Glutamatergic neuron (in vitro differentiated cells): ENCODE data around the gene TOP1. TPM values are rescaled to one million over a fixed set of nuclear protein-coding genes. Genes with fewer than 3 reads are reported as not detected.
"Not testable (repeated sequence)": the region's sequence is repeated elsewhere in the genome, so short reads cannot be mapped to it uniquely, and the experiment has no call there.

Experiments
- DNase-seq: peaks from one replicate; pipeline ENCODE4 v3.0.0; 2022
- H3K27ac Mint-ChIP-seq: one replicate; pipeline ENCODE4 v1.8.0; 2020; ENCODE audit warnings: mild to moderate bottlenecking, mixed read lengths, inconsistent platforms; ENCODE audit not compliant: unreplicated experiment
- H3K27me3 Mint-ChIP-seq: one replicate; pipeline ENCODE4 v1.8.0; 2020; ENCODE audit warnings: mild to moderate bottlenecking, moderate library complexity, mixed read lengths, inconsistent platforms; ENCODE audit not compliant: unreplicated experiment
- H3K36me3 Mint-ChIP-seq: one replicate; pipeline ENCODE4 v1.8.0; 2020; ENCODE audit warnings: mild to moderate bottlenecking, mixed read lengths, inconsistent platforms; ENCODE audit not compliant: unreplicated experiment
- H3K4me1 Mint-ChIP-seq: one replicate; pipeline ENCODE4 v1.8.0; 2020; ENCODE audit warnings: mild to moderate bottlenecking, low read depth, mixed read lengths, inconsistent platforms; ENCODE audit not compliant: unreplicated experiment
- H3K4me3 Mint-ChIP-seq: one replicate; pipeline ENCODE4 v1.8.0; 2020; ENCODE audit warnings: mild to moderate bottlenecking, mixed read lengths, inconsistent platforms; ENCODE audit not compliant: unreplicated experiment
- H3K9me3 Mint-ChIP-seq: one replicate; pipeline ENCODE4 v1.8.0; 2020; ENCODE audit warnings: mild to moderate bottlenecking, moderate library complexity, mixed read lengths, inconsistent platforms; ENCODE audit not compliant: unreplicated experiment
- total RNA-seq: library from RNA; stranded (reverse); fragmentation: NEBNext Ultra II Directional; extraction: Animal tissue kit (Norgen Biotek cat#: 25700); gene quantifications from one replicate; pipeline ENCODE4 v1.2.1, GENCODE V29; 2021; ENCODE audit not compliant: unreplicated experiment
- TF ChIP-seq, protein P1 (sequence below): fragments of 200-600 bp; sonication (generic); IDR thresholded peaks from one replicate; pipeline ENCODE4 v1.5.0; 2021; ENCODE audit not compliant: partially characterized antibody, unreplicated experiment

The TOP1 gene
- total RNA-seq, 1 donor from 2014 or later, result 68.7 TPM

- Mint-ChIP-seq H3K27me3 (no peaks in the 10 kb centered on the region), H3K4me1 (no peaks in the 10 kb centered on the region), H3K36me3 (peaks cover 8% of the 10 kb centered on the region), H3K9me3 (peaks cover 3% of the 10 kb centered on the region), H3K27ac (no peak overlapping the region), H3K4me3 (no peak overlapping the region)
- TF ChIP-seq, protein P1, sequence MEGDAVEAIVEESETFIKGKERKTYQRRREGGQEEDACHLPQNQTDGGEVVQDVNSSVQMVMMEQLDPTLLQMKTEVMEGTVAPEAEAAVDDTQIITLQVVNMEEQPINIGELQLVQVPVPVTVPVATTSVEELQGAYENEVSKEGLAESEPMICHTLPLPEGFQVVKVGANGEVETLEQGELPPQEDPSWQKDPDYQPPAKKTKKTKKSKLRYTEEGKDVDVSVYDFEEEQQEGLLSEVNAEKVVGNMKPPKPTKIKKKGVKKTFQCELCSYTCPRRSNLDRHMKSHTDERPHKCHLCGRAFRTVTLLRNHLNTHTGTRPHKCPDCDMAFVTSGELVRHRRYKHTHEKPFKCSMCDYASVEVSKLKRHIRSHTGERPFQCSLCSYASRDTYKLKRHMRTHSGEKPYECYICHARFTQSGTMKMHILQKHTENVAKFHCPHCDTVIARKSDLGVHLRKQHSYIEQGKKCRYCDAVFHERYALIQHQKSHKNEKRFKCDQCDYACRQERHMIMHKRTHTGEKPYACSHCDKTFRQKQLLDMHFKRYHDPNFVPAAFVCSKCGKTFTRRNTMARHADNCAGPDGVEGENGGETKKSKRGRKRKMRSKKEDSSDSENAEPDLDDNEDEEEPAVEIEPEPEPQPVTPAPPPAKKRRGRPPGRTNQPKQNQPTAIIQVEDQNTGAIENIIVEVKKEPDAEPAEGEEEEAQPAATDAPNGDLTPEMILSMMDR, result no peak
- no peak for DNase-seq
Observed at GRCh38 chr20:41003143-41003935, 25.3 kb upstream of the TOP1 start.

DNA sequence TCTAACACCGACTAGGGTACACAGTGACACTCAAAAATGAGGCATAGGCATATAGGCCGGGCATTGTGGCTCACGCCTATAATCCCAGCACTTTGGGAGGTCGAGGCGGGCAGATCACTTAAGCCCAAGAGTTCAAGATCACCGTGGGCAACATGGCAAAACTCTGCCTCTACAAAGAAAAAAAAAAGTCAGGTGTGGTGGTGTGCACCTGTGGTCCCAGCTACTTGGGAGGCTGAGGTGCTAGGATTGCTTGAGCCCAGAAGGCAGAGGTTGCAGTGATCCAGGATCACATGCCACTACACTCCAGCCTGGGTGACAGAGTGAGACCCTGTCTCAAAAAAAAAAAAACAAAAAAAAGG, 24.7 kb upstream of the TOP1 start:
- H3K9me3 Mint-ChIP-seq, H3K27ac Mint-ChIP-seq, H3K27me3 Mint-ChIP-seq, H3K4me1 Mint-ChIP-seq, DNase-seq, H3K4me3 Mint-ChIP-seq: not testable (repeated sequence)
- peaks cover 11% of the 10 kb centered on the region for H3K36me3 Mint-ChIP-seq

- Mint-ChIP-seq H3K36me3 (peaks cover 11% of the 10 kb centered on the region), H3K27ac (no peak overlapping the region), H3K4me3 (no peak overlapping the region), H3K27me3 (no peaks in the 10 kb centered on the region), H3K9me3 (peaks cover 3% of the 10 kb centered on the region), H3K4me1 (no peaks in the 10 kb centered on the region)
- TF ChIP-seq, protein P1, result no peak
- DNase-seq, result no peak
Observed at GRCh38 chr20:41004531-41005360, 23.9 kb upstream of the TOP1 start.

GRCh38 chr20:41005361-41005729, 23.3 kb upstream of the TOP1 start:
- Mint-ChIP-seq H3K36me3 (peaks cover 11% of the 10 kb centered on the region), H3K27ac (no peak overlapping the region), H3K4me1 (no peaks in the 10 kb centered on the region), H3K9me3 (peaks cover 3% of the 10 kb centered on the region), H3K27me3 (no peaks in the 10 kb centered on the region), H3K4me3 (no peak overlapping the region)
- DNase-seq, result no peak
- TF ChIP-seq, protein P1, result no peak

- Mint-ChIP-seq H3K27ac (no peak overlapping the region), H3K27me3 (no peaks in the 10 kb centered on the region), H3K9me3 (peaks cover 3% of the 10 kb centered on the region), H3K36me3 (peaks cover 11% of the 10 kb centered on the region), H3K4me1 (no peaks in the 10 kb centered on the region), H3K4me3 (no peak overlapping the region)
- TF ChIP-seq, protein P1, result no peak
- DNase-seq, result no peak
Observed at GRCh38 chr20:41006126-41006935, 22.3 kb upstream of the TOP1 start.
